ENCODE data around the gene CCSER1. TPM values are rescaled to one million over a fixed set of nuclear protein-coding genes. Genes with fewer than 3 reads are reported as not detected.

Gene CCSER1
- total and polyA plus RNA-seq, 2 experiments from 2014 or later: 2.9 to 3.4 TPM

DNA sequence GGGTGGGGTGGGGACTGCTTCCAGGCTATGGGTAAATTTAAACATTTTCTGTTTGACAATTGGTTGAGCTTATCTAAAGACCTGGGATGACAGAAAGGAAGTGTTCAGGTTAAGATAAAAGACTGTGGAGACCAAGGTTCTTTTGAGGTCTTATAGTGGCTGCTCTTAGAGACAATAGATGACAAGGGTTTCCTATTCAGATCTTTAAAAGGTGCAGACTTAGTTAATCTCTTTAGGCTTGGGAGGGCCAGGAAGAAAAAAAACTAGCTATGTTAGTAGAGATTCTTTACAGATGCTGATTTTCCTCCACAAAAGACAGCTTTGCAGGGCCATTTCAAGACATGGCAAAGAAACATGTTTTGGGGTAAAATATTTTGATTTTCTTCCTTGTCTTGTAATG is 972.5 kb downstream of the CCSER1 start:
- H3K4me1 ChIP-seq (ENCODE audit: insufficient read depth): peaks cover 13% of the 10 kb centered on the region
- DNase-seq (ENCODE audit: low spot score) (peak; percentile 15), ATAC-seq (no peak)
- no peak overlapping the region; the same call in 1 of the 2 replicates for H3K27ac ChIP-seq (ENCODE audit: low read depth)
- no peak overlapping the region for H3K4me2 ChIP-seq
- H3K36me3 Mint-ChIP-seq (ENCODE audit: low read depth): peaks cover 44% of the 10 kb centered on the region
- no peaks in the 10 kb centered on the region; the same call in 1 of the 2 replicates for H3K36me3 ChIP-seq (ENCODE audit: insufficient read depth)
- no peaks in the 10 kb centered on the region for H3F3A ChIP-seq (replicated peaks; ENCODE audit: low read depth)
- H3K4me3 Mint-ChIP-seq: no peak overlapping the region
- H3K9me3 Mint-ChIP-seq: peaks cover 47% of the 10 kb centered on the region
- no peak overlapping the region for H2AFZ ChIP-seq
- H3K4me3 ChIP-seq: no peak overlapping the region
- peak overlapping the region; percentile 88 for H3K27ac Mint-ChIP-seq
- H3K27me3 Mint-ChIP-seq (ENCODE audit: insufficient read depth, low read depth, poor library complexity): peaks cover 8% of the 10 kb centered on the region
- TF ChIP-seq NANOG (IDR thresholded peaks at IDR 0.05; ENCODE audit: borderline replicate concordance): peak; percentile 39; the same call in 1 of the 2 replicates
- TF ChIP-seq, protein P1, sequence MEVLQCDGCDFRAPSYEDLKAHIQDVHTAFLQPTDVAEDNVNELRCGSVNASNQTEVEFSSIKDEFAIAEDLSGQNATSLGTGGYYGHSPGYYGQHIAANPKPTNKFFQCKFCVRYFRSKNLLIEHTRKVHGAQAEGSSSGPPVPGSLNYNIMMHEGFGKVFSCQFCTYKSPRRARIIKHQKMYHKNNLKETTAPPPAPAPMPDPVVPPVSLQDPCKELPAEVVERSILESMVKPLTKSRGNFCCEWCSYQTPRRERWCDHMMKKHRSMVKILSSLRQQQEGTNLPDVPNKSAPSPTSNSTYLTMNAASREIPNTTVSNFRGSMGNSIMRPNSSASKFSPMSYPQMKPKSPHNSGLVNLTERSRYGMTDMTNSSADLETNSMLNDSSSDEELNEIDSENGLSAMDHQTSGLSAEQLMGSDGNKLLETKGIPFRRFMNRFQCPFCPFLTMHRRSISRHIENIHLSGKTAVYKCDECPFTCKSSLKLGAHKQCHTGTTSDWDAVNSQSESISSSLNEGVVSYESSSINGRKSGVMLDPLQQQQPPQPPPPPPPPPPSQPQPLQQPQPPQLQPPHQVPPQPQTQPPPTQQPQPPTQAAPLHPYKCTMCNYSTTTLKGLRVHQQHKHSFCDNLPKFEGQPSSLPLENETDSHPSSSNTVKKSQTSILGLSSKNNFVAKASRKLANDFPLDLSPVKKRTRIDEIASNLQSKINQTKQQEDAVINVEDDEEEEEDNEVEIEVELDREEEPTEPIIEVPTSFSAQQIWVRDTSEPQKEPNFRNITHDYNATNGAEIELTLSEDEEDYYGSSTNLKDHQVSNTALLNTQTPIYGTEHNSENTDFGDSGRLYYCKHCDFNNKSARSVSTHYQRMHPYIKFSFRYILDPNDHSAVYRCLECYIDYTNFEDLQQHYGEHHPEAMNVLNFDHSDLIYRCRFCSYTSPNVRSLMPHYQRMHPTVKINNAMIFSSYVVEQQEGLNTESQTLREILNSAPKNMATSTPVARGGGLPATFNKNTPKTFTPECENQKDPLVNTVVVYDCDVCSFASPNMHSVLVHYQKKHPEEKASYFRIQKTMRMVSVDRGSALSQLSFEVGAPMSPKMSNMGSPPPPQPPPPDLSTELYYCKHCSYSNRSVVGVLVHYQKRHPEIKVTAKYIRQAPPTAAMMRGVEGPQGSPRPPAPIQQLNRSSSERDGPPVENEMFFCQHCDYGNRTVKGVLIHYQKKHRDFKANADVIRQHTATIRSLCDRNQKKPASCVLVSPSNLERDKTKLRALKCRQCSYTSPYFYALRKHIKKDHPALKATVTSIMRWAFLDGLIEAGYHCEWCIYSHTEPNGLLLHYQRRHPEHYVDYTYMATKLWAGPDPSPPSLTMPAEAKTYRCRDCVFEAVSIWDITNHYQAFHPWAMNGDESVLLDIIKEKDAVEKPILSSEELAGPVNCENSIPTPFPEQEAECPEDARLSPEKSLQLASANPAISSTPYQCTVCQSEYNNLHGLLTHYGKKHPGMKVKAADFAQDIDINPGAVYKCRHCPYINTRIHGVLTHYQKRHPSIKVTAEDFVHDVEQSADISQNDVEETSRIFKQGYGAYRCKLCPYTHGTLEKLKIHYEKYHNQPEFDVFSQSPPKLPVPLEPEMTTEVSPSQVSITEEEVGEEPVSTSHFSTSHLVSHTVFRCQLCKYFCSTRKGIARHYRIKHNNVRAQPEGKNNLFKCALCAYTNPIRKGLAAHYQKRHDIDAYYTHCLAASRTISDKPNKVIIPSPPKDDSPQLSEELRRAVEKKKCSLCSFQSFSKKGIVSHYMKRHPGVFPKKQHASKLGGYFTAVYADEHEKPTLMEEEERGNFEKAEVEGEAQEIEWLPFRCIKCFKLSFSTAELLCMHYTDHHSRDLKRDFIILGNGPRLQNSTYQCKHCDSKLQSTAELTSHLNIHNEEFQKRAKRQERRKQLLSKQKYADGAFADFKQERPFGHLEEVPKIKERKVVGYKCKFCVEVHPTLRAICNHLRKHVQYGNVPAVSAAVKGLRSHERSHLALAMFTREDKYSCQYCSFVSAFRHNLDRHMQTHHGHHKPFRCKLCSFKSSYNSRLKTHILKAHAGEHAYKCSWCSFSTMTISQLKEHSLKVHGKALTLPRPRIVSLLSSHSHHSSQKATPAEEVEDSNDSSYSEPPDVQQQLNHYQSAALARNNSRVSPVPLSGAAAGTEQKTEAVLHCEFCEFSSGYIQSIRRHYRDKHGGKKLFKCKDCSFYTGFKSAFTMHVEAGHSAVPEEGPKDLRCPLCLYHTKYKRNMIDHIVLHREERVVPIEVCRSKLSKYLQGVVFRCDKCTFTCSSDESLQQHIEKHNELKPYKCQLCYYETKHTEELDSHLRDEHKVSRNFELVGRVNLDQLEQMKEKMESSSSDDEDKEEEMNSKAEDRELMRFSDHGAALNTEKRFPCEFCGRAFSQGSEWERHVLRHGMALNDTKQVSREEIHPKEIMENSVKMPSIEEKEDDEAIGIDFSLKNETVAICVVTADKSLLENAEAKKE (CRISPR knock-in tag; IDR thresholded peaks at IDR 0.05): peak; percentile 87
- TF ChIP-seq, protein P2, sequence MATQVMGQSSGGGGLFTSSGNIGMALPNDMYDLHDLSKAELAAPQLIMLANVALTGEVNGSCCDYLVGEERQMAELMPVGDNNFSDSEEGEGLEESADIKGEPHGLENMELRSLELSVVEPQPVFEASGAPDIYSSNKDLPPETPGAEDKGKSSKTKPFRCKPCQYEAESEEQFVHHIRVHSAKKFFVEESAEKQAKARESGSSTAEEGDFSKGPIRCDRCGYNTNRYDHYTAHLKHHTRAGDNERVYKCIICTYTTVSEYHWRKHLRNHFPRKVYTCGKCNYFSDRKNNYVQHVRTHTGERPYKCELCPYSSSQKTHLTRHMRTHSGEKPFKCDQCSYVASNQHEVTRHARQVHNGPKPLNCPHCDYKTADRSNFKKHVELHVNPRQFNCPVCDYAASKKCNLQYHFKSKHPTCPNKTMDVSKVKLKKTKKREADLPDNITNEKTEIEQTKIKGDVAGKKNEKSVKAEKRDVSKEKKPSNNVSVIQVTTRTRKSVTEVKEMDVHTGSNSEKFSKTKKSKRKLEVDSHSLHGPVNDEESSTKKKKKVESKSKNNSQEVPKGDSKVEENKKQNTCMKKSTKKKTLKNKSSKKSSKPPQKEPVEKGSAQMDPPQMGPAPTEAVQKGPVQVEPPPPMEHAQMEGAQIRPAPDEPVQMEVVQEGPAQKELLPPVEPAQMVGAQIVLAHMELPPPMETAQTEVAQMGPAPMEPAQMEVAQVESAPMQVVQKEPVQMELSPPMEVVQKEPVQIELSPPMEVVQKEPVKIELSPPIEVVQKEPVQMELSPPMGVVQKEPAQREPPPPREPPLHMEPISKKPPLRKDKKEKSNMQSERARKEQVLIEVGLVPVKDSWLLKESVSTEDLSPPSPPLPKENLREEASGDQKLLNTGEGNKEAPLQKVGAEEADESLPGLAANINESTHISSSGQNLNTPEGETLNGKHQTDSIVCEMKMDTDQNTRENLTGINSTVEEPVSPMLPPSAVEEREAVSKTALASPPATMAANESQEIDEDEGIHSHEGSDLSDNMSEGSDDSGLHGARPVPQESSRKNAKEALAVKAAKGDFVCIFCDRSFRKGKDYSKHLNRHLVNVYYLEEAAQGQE (IDR thresholded peaks at IDR 0.05; ENCODE audit: unreplicated experiment): no peak
- TF ChIP-seq CREB1 (CRISPR knock-in tag; IDR thresholded peaks at IDR 0.05; ENCODE audit: low read depth): no peak
- no peak for TF ChIP-seq EZH2 (IDR thresholded peaks at IDR 0.05; ENCODE audit: low read depth, unreplicated experiment)
- TF ChIP-seq, protein P3, sequence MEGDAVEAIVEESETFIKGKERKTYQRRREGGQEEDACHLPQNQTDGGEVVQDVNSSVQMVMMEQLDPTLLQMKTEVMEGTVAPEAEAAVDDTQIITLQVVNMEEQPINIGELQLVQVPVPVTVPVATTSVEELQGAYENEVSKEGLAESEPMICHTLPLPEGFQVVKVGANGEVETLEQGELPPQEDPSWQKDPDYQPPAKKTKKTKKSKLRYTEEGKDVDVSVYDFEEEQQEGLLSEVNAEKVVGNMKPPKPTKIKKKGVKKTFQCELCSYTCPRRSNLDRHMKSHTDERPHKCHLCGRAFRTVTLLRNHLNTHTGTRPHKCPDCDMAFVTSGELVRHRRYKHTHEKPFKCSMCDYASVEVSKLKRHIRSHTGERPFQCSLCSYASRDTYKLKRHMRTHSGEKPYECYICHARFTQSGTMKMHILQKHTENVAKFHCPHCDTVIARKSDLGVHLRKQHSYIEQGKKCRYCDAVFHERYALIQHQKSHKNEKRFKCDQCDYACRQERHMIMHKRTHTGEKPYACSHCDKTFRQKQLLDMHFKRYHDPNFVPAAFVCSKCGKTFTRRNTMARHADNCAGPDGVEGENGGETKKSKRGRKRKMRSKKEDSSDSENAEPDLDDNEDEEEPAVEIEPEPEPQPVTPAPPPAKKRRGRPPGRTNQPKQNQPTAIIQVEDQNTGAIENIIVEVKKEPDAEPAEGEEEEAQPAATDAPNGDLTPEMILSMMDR (conservative IDR thresholded peaks at IDR 0.05; ENCODE audit: low read depth in 2 of 2): no peak
- peaks cover 8% of the 10 kb centered on the region for H3K4me1 Mint-ChIP-seq
- no peaks in the 10 kb centered on the region for H3K79me2 ChIP-seq (replicated peaks; ENCODE audit: insufficient read depth)
- H3K27me3 ChIP-seq (ENCODE audit: insufficient read depth): no peaks in the 10 kb centered on the region
- peaks cover 3% of the 10 kb centered on the region; the same call in 1 of the 2 replicates for H3K9me2 ChIP-seq (ENCODE audit: insufficient read depth)
- no peaks in the 10 kb centered on the region for H4K20me1 ChIP-seq (replicated peaks; ENCODE audit: insufficient read depth)
